Measurements from ENCODE around the gene RMRP.

Gene RMRP

GRCh38 chr9:35657546-35658136, at the start of gene RMRP:
Gene RMRP (minus strand): TSS chr9:35658019.
- DNase-seq: peak; percentile 99

- DNase-seq: no peak
These were observed 49.1 kb upstream of the RMRP start for GRCh38 chr9:35706951-35707350.

- no peak for DNase-seq
These were observed 48.1 kb upstream of the RMRP start for GRCh38 chr9:35705836-35706430.

GRCh38 chr9:35705372-35705771, 47.6 kb upstream of the RMRP start:
- DNase-seq: no peak

GRCh38 chr9:35703906-35704672, 46.3 kb upstream of the RMRP start:
- DNase-seq: no peak

GRCh38 chr9:35702696-35703095, 44.9 kb upstream of the RMRP start:
- DNase-seq: no peak

GRCh38 chr9:35700942-35701341, 43.1 kb upstream of the RMRP start:
- no peak for DNase-seq

GRCh38 chr9:35700031-35700430, 42.2 kb upstream of the RMRP start:
- no peak for DNase-seq

- DNase-seq: no peak
These were observed 40.4 kb upstream of the RMRP start for GRCh38 chr9:35698231-35698630.

GRCh38 chr9:35697486-35697885, 39.7 kb upstream of the RMRP start:
- no peak for DNase-seq

- DNase-seq: peak; percentile 6
These were observed 38.8 kb upstream of the RMRP start for GRCh38 chr9:35696520-35697215.

- DNase-seq: no peak
These were observed 38.2 kb upstream of the RMRP start for GRCh38 chr9:35695943-35696401.

GRCh38 chr9:35691757-35692301, 34.0 kb upstream of the RMRP start:
- DNase-seq: no peak

GRCh38 chr9:35691334-35691650, 33.5 kb upstream of the RMRP start:
- DNase-seq: no peak

GRCh38 chr9:35690614-35691333, 33.0 kb upstream of the RMRP start:
- peak; percentile 21 for DNase-seq

GRCh38 chr9:35690294-35690613, 32.4 kb upstream of the RMRP start:
- no peak for DNase-seq

- no peak for DNase-seq
These were observed 31.9 kb upstream of the RMRP start, which contains the start of gene TPM2 for GRCh38 chr9:35689542-35690293. Gene TPM2 (minus strand): TSS chr9:35689925. CDS start chr9:35689817, 108 bp downstream.

GRCh38 chr9:35688558-35689541, 31.0 kb upstream of the RMRP start:
- no peak for DNase-seq

GRCh38 chr9:35687972-35688557, 30.2 kb upstream of the RMRP start:
- DNase-seq: no peak

- DNase-seq: no peak
These were observed 29.5 kb upstream of the RMRP start for GRCh38 chr9:35687306-35687705.
